HG02885 (cell line): ENCODE measurements around the gene AQP3.
"Not testable (repeated sequence)": the region's sequence is repeated elsewhere in the genome, so short reads cannot be mapped to it uniquely, and the experiment has no call there.

ENCODE experiments used
- ATAC-seq: cut with Tn5 transposase; IDR thresholded peaks from one replicate; pipeline ENCODE4 v1.9.1; 2021; ENCODE audit warnings: mild to moderate bottlenecking; ENCODE audit not compliant: unreplicated experiment, poor library complexity

Gene AQP3

DNA sequence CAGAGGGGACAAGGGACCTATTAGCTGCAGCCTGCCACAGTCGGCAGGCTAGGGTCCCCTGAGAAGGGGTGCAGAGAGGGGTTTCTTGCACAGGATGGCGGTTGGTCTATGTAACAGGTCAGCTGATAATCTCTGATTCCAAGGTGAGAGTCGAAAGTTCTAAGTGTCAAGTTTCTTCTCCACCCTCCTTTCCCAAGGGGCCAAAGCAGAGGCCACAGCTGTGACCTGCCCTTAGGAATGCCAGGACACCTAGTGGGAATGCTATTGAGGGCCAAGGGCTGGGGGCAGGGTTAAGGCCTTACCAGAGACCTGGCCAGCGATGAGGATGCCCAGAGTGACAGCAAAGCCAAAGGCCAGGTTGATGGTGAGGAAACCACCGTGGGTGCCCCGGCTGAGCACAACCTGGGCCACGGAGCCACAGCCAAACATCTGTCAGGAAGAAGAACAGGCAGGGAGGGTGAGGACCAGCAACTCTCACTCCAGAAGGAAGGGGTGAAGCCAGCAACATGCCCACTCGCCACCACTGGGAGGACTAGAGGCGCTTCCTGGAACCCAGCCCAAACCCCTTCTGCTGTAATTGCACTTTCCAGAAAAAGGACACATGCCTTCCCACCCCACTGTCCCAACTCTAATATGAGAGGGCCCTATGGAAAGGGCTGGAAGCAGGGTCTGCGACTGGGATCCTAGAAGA lies 3.8 kb downstream of the AQP3 start:
- no peak for ATAC-seq

DNA sequence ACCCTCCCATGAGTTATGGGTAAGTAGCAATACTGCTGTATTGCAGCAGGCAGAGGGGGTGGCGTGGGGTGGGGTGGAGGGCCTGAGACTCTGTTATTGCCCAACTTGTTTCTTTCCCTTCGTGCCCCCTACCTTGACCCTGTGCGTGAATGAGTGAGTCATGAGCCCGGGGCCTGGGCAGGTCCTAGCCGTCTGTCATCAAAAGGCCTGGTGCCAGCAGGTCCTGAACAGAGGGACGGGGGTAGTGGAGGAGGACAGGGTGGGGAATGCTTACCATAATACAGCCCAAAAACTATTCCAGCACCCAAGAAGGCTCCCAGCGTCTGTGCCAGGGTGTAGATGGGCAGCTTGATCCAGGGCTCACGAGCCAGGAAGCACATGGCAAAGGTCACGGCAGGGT lies 4.3 kb downstream of the AQP3 start:
- ATAC-seq: no peak

DNA sequence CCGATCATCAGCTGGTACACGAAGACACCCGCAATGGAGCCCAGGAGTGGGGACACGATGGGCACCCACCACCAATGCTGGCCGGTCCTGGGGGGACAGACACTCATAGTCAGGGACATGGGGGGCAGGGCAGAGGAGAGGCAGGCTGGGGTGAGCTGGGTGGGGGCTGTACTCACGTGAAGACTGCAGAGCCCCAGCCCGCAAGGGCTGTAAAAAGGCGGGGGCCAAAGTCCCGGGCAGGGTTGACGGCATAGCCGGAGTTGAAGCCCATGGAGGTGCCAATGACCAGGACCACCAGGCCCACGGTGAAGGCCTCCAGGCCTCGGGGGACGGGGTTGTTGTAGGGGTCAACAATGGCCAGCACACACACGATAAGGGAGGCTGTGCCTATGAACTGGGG lies 5.3 kb downstream of the AQP3 start:
- ATAC-seq: no peak

DNA sequence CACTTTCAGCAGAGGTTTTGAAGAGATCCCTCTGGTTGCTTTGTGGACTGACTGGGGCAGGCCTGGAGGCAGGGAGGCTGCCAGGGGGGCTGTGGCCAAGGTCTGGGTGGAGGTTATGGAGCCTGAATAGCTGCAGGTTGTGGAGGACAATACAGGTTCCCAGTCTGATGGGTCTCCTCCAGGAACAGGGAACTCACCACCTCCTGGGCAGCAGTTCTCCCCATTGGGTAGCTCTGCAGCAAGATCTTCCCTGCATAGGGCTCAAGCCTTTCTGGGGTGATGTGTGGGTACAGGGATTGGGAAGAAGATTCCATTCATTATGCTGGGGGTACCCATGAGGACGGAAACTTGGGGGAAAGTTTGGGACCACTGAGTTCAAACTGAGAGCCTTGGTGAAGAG lies 6.8 kb downstream of the AQP3 start:
- no peak for ATAC-seq

DNA sequence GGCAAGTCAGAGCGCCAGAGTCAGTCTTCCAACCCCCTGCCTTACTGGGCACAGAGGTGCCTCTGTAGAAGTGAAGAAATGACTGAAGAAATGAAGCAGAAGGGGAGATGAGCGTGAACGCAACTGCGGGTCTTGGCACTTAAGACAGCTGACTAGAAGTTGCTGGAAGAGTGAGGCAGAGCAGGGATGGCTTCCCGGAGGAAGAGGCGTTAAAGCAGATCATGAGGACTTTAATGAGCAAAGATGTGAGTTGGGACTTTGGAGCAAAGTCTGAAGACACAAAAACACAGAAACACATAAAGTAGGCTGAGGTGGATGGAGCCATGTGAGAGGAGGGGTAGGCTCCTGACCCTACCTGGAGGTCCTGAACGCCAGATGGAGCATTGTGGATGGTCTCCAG lies 7.2 kb downstream of the AQP3 start:
- no peak for ATAC-seq

DNA sequence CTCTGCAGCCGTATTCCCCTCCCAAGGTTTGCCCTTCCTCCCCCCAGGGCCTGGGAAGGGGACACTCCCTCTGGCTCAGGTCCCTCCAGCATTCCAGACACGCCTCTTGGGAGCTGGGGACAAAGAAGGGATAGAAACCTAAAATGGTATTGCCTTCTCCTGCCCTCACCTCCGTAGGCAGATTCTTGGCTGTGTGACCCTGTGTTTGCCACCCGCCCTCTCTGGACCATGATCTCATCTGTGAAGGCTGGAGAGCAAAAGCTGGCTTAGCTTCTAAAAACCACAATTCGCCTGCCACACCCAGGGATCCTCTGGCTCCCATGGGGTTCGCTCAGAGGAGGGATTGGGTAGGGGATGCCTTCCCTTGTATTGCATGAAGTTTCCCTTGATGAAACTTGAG lies 7.7 kb downstream of the AQP3 start:
- no peak for ATAC-seq

DNA sequence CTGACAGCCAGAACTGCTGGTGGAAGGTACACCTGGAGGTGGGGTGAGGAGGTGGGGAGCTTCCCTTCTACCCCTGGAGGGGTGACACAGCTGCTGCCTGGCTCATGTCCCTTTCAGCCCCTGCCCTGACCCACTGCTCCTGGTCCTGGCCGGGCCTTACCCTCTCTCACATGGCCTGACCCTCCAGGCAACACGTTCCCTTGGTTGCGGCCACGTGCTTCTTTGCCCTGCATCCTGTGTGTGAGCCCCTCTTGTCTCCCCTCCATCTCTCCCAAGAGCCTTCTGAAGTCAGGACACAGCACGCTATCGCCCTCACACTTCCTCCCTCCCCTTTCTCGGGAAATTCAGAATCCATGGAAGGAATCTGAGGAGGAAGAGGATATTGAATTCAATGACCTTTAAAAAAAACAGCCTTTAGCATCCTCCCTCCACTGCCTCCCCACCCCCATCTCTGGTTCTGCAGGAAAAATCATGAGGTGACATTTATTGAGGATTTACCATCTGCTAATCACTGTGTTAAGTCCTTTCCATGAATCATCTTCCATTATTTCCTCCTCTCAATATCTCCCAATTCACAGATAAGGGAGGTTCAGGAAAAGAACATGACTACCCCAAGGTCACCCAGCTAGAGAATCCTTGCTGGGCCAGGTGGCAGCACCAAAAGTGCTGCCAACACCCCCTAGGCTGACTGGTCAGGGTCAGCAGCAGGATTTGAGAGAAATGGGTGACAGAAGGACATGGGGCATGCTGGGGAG lies 8.3 kb downstream of the AQP3 start:
- no peak for ATAC-seq

DNA sequence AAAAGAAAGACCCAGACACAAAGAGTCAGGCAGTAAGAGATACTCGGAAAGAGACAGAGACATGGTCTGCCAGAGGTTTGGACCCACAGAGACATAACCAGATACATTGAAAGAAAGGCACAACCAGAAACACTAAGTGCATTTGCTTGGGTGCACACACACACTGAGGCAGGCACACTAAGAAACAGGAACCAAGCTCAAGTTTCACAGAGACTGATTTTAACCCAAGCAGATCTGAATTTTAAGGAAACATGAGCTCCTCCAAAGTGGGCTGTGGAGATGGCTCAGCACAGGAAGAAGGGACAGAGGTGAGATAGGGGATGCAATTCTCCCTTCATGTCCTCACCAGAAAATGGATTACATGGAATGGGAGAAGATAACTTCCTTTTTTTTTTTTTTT lies 9.5 kb downstream of the AQP3 start:
- no peak for ATAC-seq

DNA sequence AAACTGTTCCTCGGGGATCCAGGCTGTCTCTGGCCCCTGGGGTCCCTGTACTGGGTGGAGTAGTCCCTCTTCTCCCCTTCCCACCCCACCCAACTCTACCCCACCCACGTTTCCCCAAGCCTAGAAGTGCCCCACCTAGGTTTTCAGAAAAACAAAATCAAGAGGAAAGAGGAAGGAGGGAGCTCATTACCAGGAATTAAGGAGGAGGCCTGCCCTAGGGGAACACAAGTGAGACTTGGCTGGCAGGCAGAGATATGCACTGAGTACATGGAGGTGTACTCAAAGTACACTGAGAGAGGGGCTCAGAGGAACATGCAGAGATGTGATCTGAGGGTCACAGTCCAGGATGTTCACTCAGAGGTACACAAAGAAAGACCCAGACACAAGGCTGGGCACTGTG lies 10.2 kb downstream of the AQP3 start:
- ATAC-seq: no peak

DNA sequence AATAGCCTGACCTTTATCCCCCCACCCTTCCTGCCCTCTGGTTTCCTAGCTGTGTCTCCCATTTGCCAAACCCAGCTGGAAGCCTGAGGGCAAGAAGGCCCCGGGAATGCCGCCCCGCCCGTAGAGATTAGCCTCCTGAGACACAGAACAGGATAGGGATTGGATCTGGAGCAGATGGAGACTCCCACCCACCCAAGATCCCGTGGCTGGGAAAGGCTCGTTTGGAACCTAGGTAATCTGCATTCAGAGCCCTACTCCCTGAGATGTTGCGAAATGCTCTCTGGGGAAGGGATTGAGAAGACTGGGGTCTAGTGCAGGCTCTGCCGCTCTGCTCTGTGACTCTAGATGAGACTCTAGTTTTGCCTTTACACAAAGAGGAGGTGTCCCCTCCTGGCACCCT lies 10.9 kb downstream of the AQP3 start:
- no peak for ATAC-seq

DNA sequence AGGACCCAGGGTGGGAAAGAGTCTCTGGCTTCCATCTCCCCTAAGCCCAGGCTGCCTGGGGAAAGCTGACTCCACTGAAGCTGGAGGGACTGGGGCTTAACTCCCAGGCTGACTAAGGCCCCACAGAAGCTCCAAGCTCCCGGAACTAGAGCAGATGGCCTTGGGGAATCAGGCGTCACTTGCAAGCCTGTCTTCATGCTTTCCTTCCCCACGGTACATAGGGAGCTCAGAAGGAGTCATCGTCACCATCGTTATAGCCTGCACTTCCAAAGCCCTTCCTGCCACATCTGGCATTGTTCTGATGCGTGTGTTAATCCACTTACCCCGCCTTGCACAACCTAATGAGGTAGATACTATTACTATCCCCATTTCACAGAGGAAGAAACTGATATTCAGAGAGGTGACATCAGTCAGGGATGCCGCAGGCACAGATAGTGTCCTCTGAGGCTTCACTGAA lies 11.5 kb downstream of the AQP3 start:
- ATAC-seq: no peak

DNA sequence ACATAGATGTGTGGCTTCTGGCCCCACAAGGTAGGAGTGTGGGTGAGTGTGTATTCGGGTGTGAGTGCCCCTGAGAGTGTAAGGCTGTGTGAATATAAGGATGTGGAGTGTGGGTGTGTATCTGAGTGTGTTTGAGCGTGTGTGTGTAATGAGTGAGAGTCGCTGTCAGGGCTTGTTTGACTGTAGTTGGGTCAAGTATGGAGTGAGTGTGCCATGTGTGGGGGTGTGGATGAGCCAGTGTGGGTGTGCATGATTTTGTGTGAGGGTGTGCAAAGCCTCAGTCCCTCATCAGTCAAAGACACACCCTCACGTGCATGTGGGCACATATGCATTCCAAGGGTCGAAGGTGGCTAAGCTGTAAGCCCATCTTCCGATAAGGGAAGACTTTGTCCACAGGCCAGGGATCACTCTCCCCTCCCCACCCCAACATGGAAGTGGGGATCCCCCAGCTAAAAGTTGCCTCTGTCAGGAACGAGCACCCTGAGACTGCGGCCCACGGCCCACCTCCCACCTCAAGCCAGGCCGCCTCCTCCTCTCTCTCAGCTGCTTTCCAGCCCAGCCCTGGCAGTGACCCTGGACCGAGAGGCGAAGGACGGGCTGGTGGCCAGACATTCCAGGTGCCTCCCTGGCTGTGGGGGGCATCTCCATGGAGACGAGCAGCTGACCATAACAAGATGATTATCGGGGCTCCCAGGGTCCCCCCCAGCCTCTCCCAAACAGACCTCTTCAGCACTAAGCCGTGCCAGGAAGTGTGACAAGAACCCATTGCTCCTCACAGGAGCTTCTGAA lies 12.9 kb downstream of the AQP3 start:
- ATAC-seq: no peak

DNA sequence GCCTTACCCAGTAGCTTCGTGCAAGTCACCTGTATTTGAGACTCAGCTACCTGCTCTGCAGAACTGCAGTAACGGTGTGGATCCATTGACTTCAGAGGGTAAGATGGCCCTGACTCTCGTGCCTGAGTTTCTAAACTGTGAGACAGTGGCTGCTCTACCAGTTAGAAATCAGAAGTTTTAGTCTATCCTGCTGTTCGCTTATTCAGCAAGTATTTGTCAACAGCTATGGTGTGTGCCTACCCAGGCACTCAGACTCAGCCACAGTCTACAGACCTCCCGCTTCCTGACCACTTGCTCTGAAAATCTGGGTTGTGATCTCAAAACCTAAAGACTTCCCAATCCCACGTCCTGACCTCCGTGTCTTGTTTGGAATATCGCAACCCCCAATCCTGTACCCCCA lies 13.5 kb downstream of the AQP3 start:
- ATAC-seq: no peak

DNA sequence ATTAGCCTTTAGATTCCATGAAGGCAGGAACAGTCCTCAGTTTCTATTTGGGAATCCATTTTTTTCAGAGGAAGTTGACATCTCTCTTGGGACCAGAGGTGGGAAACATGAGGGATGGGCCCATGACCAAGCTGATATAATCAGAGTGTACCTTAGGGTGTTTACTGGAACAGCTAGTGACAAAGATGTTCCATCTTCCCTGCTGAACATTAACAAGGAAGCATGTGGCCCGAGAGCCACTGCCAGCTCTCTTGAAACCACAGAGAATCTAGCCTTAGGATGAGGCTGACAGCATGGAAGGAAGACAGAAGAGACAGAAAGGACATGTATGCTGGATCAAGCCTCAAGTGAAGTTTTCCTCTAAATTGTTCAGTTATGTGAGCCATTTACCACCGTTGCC lies 16.0 kb downstream of the AQP3 start:
- no peak for ATAC-seq

DNA sequence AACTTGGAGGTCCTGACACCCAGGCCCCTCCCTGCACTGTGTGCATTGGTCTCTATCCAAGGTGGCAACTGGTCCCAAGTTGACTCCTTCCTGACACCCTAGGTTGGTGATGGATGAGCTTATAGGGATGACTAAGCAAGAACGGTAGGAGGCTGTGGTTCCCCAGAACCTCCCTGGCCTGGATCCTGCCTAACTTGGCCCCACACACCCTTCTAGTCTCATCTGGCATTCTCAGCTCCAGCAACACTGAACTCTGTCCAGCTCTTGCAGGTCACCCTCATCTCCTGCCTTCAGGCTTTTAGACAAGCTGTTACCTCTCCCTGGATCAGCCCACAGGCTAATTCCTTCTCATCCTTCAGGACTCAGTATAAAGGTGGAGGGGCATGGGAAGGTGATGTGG lies 16.5 kb downstream of the AQP3 start:
- no peak for ATAC-seq

DNA sequence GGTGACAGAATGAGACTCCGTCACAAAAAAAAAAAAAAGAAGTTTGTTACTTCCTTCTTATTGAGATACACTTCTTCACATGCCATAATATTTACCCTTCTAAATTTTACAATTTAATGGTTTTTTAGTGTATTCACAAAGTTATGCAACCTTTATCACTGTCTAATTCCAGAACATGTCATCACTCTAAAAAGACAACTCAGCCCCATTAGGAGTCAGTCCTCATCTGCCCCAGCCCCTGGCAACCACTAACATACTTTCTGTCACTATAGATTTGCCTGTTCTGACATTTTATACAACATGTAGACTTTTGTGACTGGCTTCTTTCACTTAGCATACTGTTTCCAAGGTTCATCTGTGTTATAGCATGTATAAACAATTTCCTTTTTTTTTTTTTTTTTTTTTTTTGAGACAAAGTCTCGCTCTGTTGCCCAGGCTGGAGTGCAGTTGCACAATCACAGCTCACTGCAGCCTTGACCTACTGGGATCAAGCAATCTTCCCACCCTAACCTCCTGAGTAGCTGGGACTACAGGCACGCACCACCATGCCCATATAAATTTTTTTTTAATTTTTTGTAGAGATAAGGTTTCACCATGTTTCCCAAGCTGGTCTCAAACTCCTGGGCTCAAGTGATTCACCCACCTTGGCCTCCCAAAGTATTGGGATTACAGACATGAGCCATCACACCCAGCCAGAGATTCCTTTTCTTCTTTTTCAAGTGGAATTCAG lies 18.0 kb downstream of the AQP3 start:
- ATAC-seq: no peak

DNA sequence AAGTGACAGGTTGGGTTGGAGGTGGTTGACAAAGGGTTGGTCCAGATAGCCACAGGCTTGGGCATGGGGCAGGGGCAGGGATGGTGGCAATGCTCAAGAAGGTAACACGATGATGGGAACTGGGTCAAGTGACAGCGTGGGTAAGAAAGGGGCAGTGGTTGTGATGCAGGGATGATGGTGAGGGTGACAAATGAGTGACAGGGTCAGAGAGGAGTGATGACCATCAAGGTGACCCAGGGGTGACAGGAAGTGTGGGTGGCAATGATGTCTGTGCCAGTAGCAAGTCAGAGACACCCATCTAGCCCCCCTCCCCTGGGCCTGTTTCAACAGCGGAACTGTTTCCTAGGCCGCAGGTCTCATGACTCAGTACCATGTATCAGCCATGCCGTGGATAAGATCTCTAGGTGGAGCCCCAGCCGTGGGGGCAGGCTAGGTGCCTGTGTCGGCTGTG lies 20.5 kb downstream of the AQP3 start:
- ATAC-seq: no peak

DNA sequence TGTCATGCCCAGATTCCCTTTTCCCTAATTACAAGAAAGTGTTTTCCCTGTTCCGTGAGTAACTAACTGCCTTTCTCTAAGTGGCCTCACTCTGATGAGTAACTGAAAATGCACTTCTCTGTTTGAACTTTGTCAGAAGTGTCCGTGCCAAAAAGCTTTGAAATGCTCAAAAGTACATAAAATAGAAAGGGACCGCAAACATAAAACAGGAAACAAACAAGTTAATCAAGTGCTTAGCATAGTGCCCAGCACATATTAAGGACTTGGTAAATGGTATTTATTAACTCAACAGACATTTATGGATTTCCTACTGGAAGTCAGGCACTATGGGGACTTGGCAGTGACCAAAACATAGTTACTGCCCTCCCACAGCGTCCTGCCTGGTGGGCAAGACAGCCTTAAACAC lies 22.3 kb downstream of the AQP3 start:
- ATAC-seq: no peak

DNA sequence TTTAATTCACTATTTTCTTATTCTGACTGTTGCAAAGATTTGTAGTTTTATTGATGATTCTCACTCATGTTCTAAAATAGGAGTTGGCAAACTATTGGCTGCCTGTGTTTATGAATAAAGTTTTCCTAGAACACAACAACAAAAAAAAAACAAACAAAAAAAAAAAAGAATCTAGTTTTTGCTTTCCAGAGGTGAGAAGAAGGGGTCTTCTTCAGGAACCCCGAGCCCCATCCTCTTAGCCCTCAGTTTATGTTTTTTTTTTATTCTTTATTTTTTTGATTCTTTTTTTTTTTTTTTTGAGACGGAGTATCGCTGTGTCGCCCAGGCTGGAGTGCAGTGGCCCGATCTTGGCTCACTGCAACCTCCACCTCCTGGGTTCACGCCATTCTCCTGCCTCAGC lies 22.9 kb downstream of the AQP3 start:
- not testable (repeated sequence) for ATAC-seq

DNA sequence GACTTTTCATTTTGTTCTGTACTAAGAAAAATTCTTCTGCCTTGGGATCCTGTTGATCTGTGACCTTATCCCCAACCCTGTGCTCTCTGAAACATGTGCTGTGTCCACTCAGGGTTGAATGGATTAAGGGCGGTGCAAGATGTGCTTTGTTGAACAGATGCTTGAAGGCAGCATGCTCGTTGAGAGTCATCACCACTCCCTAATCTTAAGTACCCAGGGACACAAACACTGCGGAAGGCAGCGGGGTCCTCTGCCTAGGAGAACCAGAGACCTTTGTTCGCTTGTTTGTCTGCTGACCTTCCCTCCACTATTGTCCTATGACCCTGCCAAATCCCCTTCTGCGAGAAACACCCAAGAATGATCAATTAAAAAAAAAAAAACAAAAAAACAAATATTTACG lies 23.4 kb downstream of the AQP3 start:
- ATAC-seq: not testable (repeated sequence)
